PC-3 (cell line): ENCODE data around the gene LHX2.

Source experiments
- EZH2 ChIP-seq: fragments of 300-600 bp; sonication (generic); IDR thresholded peaks from one replicate; pipeline ENCODE4 v1.6.1; 2017; ENCODE audit warnings: antibody characterized with exemption, mild to moderate bottlenecking, low read length; ENCODE audit not compliant: unreplicated experiment
- EZH2phosphoT487 ChIP-seq: fragments of 300-600 bp; sonication (generic); IDR thresholded peaks from 2 replicates; pipeline ENCODE4 v1.6.1; 2018; ENCODE audit warnings: mild to moderate bottlenecking, antibody characterized with exemption, low read length, borderline replicate concordance
- TF ChIP-seq, protein P1 (sequence below): fragments of 300-600 bp; sonication (generic); conservative IDR thresholded peaks from 2 replicates; pipeline ENCODE4 v1.5.1; 2017; ENCODE audit warnings: antibody characterized with exemption, low read depth, mild to moderate bottlenecking, low read length

DNA sequence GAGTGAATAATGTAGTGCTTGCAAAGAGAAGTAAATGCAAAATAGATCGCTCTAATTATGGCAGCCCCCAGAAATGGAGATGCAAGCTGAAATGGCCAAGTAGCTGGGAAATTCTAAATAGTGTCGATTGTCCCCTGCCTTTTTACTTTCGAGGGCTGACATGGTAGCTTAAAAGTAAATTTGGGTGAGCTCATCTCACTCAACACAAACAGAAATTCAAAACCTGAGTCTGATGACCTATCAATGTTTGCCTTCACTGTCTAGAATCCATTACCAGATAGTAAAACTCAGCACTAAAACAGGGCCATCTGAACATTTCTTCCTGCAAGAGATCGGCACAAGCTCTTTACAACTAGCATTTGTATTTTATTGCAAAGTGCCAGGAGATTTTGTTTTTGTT, 7.0 kb upstream of the LHX2 start:
- TF ChIP-seq, protein P1, sequence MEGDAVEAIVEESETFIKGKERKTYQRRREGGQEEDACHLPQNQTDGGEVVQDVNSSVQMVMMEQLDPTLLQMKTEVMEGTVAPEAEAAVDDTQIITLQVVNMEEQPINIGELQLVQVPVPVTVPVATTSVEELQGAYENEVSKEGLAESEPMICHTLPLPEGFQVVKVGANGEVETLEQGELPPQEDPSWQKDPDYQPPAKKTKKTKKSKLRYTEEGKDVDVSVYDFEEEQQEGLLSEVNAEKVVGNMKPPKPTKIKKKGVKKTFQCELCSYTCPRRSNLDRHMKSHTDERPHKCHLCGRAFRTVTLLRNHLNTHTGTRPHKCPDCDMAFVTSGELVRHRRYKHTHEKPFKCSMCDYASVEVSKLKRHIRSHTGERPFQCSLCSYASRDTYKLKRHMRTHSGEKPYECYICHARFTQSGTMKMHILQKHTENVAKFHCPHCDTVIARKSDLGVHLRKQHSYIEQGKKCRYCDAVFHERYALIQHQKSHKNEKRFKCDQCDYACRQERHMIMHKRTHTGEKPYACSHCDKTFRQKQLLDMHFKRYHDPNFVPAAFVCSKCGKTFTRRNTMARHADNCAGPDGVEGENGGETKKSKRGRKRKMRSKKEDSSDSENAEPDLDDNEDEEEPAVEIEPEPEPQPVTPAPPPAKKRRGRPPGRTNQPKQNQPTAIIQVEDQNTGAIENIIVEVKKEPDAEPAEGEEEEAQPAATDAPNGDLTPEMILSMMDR, result no peak
- TF ChIP-seq EZH2phosphoT487 (no peak), EZH2 (no peak)
